NB4 (cell line): ENCODE data around the gene PFN2.

Experiments used
- DNase-seq: peaks from one replicate; pipeline ENCODE4 v3.0.0; 2010; ENCODE audit warnings: low read depth
- H3K4me3 ChIP-seq: one replicate; pipeline ENCODE4 v1.5.1; 2011; ENCODE audit warnings: mild to moderate bottlenecking, low read depth, low read length, moderate library complexity
- MYC ChIP-seq: IDR thresholded peaks from 2 replicates; pipeline ENCODE4 v1.6.1; 2011; ENCODE audit warnings: low read depth, low read length
- POLR2A ChIP-seq: IDR thresholded peaks from 2 replicates; pipeline ENCODE4 v1.6.1; 2011; ENCODE audit warnings: mild to moderate bottlenecking; ENCODE audit not compliant: insufficient read length; ENCODE audit errors: extremely low read depth
- TF ChIP-seq, protein P1 (sequence below): IDR thresholded peaks from one replicate; pipeline ENCODE4 v1.5.1; 2012; ENCODE audit warnings: low read depth, low read length
- TF ChIP-seq, protein P2 (sequence below): IDR thresholded peaks from 2 replicates; pipeline ENCODE4 v1.6.1; 2011; ENCODE audit warnings: low read depth, low read length

The PFN2 gene, protein sequence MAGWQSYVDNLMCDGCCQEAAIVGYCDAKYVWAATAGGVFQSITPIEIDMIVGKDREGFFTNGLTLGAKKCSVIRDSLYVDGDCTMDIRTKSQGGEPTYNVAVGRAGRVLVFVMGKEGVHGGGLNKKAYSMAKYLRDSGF

DNA sequence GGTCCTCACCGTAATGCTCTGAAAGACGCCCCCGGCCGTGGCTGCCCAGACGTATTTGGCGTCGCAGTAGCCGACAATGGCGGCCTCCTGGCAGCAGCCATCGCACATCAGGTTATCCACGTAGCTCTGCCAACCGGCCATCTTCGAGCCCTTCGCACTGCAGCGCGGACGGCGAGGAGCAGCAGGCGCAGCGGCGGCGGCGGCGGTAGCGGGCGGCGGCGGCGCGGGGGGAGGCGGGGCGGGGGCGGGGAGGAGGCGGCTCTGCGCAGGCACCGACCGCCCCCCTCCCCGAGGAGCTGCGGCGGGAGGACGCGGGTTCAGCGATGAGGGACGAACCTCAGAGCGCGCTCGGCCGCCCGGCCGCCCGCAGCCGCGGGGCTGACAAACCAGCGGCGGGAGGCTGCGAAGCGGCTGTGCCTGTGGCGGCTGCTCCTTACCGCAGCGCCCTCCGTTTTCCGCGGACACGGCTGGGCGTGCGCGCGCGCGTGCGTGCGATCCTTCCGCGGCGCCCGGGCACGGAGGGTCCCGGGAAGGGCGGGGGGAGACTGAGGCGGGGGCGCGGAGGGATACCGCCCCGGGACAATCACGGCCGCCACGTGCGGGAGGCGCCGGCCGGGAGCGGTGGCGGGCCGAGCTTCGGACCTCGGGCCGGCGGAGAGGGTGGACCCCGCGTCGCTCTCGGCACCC lies at the start of gene PFN2:
Gene PFN2 (minus strand): TSS at position 180 of the 687 bp plus-strand sequence. CDS start 39 bp downstream, at position 141.
- peak; percentile 40 for DNase-seq
- TF ChIP-seq, protein P1, sequence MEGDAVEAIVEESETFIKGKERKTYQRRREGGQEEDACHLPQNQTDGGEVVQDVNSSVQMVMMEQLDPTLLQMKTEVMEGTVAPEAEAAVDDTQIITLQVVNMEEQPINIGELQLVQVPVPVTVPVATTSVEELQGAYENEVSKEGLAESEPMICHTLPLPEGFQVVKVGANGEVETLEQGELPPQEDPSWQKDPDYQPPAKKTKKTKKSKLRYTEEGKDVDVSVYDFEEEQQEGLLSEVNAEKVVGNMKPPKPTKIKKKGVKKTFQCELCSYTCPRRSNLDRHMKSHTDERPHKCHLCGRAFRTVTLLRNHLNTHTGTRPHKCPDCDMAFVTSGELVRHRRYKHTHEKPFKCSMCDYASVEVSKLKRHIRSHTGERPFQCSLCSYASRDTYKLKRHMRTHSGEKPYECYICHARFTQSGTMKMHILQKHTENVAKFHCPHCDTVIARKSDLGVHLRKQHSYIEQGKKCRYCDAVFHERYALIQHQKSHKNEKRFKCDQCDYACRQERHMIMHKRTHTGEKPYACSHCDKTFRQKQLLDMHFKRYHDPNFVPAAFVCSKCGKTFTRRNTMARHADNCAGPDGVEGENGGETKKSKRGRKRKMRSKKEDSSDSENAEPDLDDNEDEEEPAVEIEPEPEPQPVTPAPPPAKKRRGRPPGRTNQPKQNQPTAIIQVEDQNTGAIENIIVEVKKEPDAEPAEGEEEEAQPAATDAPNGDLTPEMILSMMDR: no peak
- no peak for TF ChIP-seq MYC
- TF ChIP-seq POLR2A: no peak
- TF ChIP-seq, protein P2, sequence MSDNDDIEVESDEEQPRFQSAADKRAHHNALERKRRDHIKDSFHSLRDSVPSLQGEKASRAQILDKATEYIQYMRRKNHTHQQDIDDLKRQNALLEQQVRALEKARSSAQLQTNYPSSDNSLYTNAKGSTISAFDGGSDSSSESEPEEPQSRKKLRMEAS: no peak
- no peak within 1 kb of the TSS for H3K4me3 ChIP-seq

DNA sequence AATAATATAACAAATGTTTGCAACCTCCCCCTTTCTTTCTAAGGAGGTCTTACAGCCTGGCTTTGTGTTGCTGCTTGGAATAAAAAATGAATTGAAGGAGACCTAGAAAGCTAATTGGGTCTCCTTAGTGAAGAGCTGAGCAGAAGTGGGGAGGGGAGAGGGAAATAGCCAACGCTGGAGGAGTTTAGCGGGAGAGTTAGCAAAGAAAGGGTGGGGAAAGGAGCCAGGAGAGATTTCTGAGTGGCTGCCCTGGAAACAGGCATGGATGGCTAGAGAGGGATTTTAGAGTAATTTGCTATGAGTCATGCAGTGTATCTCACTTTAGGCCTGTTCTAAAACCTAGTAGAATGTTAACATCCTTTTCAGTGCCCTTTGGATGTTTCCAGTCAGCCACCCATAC lies 45.2 kb upstream of the PFN2 start:
- no peak overlapping the region for H3K4me3 ChIP-seq
- DNase-seq: no peak
- TF ChIP-seq POLR2A: no peak
- TF ChIP-seq MYC: no peak
- TF ChIP-seq, protein P2: no peak
- TF ChIP-seq, protein P1: no peak

DNA sequence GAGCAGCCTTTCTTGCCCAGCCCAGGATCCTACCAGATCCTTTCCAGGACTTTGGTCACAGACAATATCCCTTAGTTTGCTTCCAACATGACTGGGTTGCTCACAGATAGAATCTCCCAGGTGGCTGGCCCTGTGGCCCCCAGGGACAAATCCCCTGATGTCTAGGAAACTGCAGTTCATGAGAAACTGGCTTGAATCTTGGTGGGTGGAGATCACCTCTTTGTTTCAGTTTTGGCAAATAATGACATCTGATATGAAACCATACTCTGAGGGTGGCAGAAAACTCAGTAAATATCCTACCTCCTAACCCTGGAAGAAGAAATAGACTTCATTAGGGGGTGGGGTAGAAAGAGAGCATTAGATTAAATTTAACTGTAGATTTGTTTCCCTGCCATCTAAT lies 44.1 kb upstream of the PFN2 start:
- no peak overlapping the region for H3K4me3 ChIP-seq
- TF ChIP-seq, protein P2: no peak
- no peak for TF ChIP-seq MYC
- TF ChIP-seq, protein P1: no peak
- no peak for DNase-seq

DNA sequence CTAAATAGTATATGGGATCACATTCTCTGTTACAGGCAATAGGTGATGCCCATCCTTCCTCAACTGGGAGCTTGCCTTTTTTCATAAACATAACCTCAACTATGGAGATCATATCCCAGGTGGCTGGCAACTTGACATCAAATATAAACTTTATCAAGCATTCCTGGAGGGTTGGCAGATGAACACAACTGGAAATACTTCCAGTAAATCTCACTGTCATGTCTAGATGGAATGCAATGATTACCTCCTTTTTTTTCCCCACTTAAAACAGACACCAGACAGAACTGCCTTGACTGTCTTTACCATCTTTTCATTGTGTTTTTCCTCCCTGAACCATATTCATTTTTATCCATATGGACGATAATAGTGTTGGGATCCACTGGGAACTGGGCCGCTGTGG lies 43.1 kb upstream of the PFN2 start:
- no peak for DNase-seq
- H3K4me3 ChIP-seq: no peak overlapping the region
- TF ChIP-seq POLR2A (no peak), MYC (no peak)
- TF ChIP-seq, protein P1: no peak
- TF ChIP-seq, protein P2: no peak

DNA sequence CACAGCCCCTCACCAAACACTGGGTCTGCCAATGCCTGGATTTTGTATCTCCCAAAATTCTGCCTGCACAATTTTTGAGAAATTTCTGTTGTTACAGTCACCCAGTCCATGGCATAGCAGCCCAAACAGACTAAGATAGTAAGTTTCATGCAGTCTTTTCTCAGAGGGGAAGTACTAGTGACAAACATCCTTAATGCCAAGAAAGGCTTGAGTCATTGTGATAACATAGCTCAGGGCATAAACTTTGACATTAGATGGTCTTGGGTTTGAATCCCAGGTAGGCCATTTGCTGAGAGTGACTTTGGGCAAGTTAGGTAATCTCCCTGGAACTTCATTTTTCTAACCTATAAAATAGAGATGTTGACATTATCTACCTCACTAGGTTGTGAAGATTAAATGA lies 36.1 kb upstream of the PFN2 start:
- H3K4me3 ChIP-seq: no peak overlapping the region
- TF ChIP-seq, protein P2: no peak
- TF ChIP-seq POLR2A (no peak), MYC (no peak)
- TF ChIP-seq, protein P1: no peak
- no peak for DNase-seq
